ENCODE results near the gene ASAP2.

Gene ASAP2

GRCh38 chr2:9192712-9193111, 13.9 kb upstream of the ASAP2 start:
- H2BK120ac ChIP-seq (ENCODE audit: low read depth, low read length): no peak overlapping the region
- H2BK5ac ChIP-seq (ENCODE audit: low read length): no peak overlapping the region
- WGBS (ENCODE audit: extremely low coverage, insufficient coverage, low lambda C conversion rate): no CpG with 5 or more reads among the region's 3 CpGs
- H2BK15ac ChIP-seq (replicated peaks; ENCODE audit: low read depth): no peak overlapping the region
- DNase-seq: no peak
- H3K4me3 ChIP-seq (ENCODE audit: low read length): no peak overlapping the region
- H3K18ac ChIP-seq (ENCODE audit: low read length): no peak overlapping the region
- no peak overlapping the region for H3K56ac ChIP-seq (ENCODE audit: low read length)
- H3K4me1 ChIP-seq (ENCODE audit: control insufficient read depth, low read depth, low read length): no peaks in the 10 kb centered on the region
- H4K5ac ChIP-seq (ENCODE audit: low read length): no peak overlapping the region
- no peaks in the 10 kb centered on the region for H3K27me3 ChIP-seq (ENCODE audit: insufficient read depth, low read length, poor library complexity)
- H3K4me2 ChIP-seq (ENCODE audit: low read length): no peak overlapping the region
- no peak overlapping the region for H3K27ac ChIP-seq (ENCODE audit: low read depth, low read length)
- no peak overlapping the region for H4K8ac ChIP-seq (ENCODE audit: low read depth, low read length)
- H3K79me1 ChIP-seq (ENCODE audit: low read length): no peaks in the 10 kb centered on the region
- no peaks in the 10 kb centered on the region for H3K36me3 ChIP-seq (ENCODE audit: control insufficient read depth, insufficient read depth, low read length)
- H3K4ac ChIP-seq (ENCODE audit: low read depth, low read length): no peak overlapping the region
- H3K9ac ChIP-seq (ENCODE audit: low read length): no peak overlapping the region
- H2AK5ac ChIP-seq (ENCODE audit: low read length): no peak overlapping the region
- no peak overlapping the region for H3K23ac ChIP-seq (ENCODE audit: low read length)
- no peaks in the 10 kb centered on the region for H3K79me2 ChIP-seq (ENCODE audit: control insufficient read depth, insufficient read depth, low read length)

- H2BK5ac ChIP-seq (ENCODE audit: low read length): no peak overlapping the region
- no peaks in the 10 kb centered on the region for H3K79me1 ChIP-seq (ENCODE audit: low read length)
- no peak overlapping the region for H4K8ac ChIP-seq (ENCODE audit: low read depth, low read length)
- no peak overlapping the region for H4K5ac ChIP-seq (ENCODE audit: low read length)
- no peak overlapping the region for H2BK15ac ChIP-seq (replicated peaks; ENCODE audit: low read depth)
- H2AK5ac ChIP-seq (ENCODE audit: low read length): no peak overlapping the region
- H3K27ac ChIP-seq (ENCODE audit: low read depth, low read length): no peak overlapping the region
- no peaks in the 10 kb centered on the region for H3K79me2 ChIP-seq (ENCODE audit: control insufficient read depth, insufficient read depth, low read length)
- no peaks in the 10 kb centered on the region for H3K27me3 ChIP-seq (ENCODE audit: insufficient read depth, low read length, poor library complexity)
- H3K36me3 ChIP-seq (ENCODE audit: control insufficient read depth, insufficient read depth, low read length): no peaks in the 10 kb centered on the region
- no peak overlapping the region for H3K56ac ChIP-seq (ENCODE audit: low read length)
- no peak overlapping the region for H2BK120ac ChIP-seq (ENCODE audit: low read depth, low read length)
- H3K4me3 ChIP-seq (ENCODE audit: low read length): no peak overlapping the region
- no peak overlapping the region for H3K4me2 ChIP-seq (ENCODE audit: low read length)
- H3K4ac ChIP-seq (ENCODE audit: low read depth, low read length): no peak overlapping the region
- no peak overlapping the region for H3K18ac ChIP-seq (ENCODE audit: low read length)
- H3K4me1 ChIP-seq (ENCODE audit: control insufficient read depth, low read depth, low read length): no peaks in the 10 kb centered on the region
- H3K23ac ChIP-seq (ENCODE audit: low read length): no peak overlapping the region
- no peak for DNase-seq
- no peak overlapping the region for H3K9ac ChIP-seq (ENCODE audit: low read length)
Observed at GRCh38 chr2:9194352-9194751, 12.3 kb upstream of the ASAP2 start.

GRCh38 chr2:9196637-9197036, 10.0 kb upstream of the ASAP2 start:
- no peaks in the 10 kb centered on the region for H3K79me2 ChIP-seq (ENCODE audit: control insufficient read depth, insufficient read depth, low read length)
- H3K4me1 ChIP-seq (ENCODE audit: control insufficient read depth, low read depth, low read length): no peaks in the 10 kb centered on the region
- H3K9ac ChIP-seq (ENCODE audit: low read length): no peak overlapping the region
- no peak for DNase-seq
- H3K36me3 ChIP-seq (ENCODE audit: control insufficient read depth, insufficient read depth, low read length): no peaks in the 10 kb centered on the region
- no peak overlapping the region for H3K4me2 ChIP-seq (ENCODE audit: low read length)
- no peak overlapping the region for H3K23ac ChIP-seq (ENCODE audit: low read length)
- no CpG with 5 or more reads among the region's 3 CpGs for whole genome bisulfite sequencing (ENCODE audit: extremely low coverage, insufficient coverage, low lambda C conversion rate)
- no peak overlapping the region for H4K5ac ChIP-seq (ENCODE audit: low read length)
- no peak overlapping the region for H2BK5ac ChIP-seq (ENCODE audit: low read length)
- H3K56ac ChIP-seq (ENCODE audit: low read length): no peak overlapping the region
- H2BK15ac ChIP-seq (replicated peaks; ENCODE audit: low read depth): no peak overlapping the region
- no peak overlapping the region for H3K18ac ChIP-seq (ENCODE audit: low read length)
- no peak overlapping the region for H3K4ac ChIP-seq (ENCODE audit: low read depth, low read length)
- H4K8ac ChIP-seq (ENCODE audit: low read depth, low read length): no peak overlapping the region
- H3K79me1 ChIP-seq (ENCODE audit: low read length): no peaks in the 10 kb centered on the region
- H2AK5ac ChIP-seq (ENCODE audit: low read length): no peak overlapping the region
- H2BK120ac ChIP-seq (ENCODE audit: low read depth, low read length): no peak overlapping the region
- no peaks in the 10 kb centered on the region for H3K27me3 ChIP-seq (ENCODE audit: insufficient read depth, low read length, poor library complexity)
- no peak overlapping the region for H3K4me3 ChIP-seq (ENCODE audit: low read length)
- H3K27ac ChIP-seq (ENCODE audit: low read depth, low read length): no peak overlapping the region

GRCh38 chr2:9197916-9198315, 8.7 kb upstream of the ASAP2 start:
- H3K27me3 ChIP-seq (ENCODE audit: insufficient read depth, low read length, poor library complexity): no peaks in the 10 kb centered on the region
- H3K79me1 ChIP-seq (ENCODE audit: low read length): no peaks in the 10 kb centered on the region
- H3K27ac ChIP-seq (ENCODE audit: low read depth, low read length): no peak overlapping the region
- H2AK5ac ChIP-seq (ENCODE audit: low read length): no peak overlapping the region
- no peak overlapping the region for H2BK5ac ChIP-seq (ENCODE audit: low read length)
- no peak overlapping the region for H2BK120ac ChIP-seq (ENCODE audit: low read depth, low read length)
- H3K79me2 ChIP-seq (ENCODE audit: control insufficient read depth, insufficient read depth, low read length): no peaks in the 10 kb centered on the region
- H3K9ac ChIP-seq (ENCODE audit: low read length): no peak overlapping the region
- H3K36me3 ChIP-seq (ENCODE audit: control insufficient read depth, insufficient read depth, low read length): no peaks in the 10 kb centered on the region
- H3K4ac ChIP-seq (ENCODE audit: low read depth, low read length): no peak overlapping the region
- no peak overlapping the region for H3K56ac ChIP-seq (ENCODE audit: low read length)
- WGBS (ENCODE audit: extremely low coverage, insufficient coverage, low lambda C conversion rate): no CpG with 5 or more reads among the region's 5 CpGs
- no peak overlapping the region for H2BK15ac ChIP-seq (replicated peaks; ENCODE audit: low read depth)
- H3K4me1 ChIP-seq (ENCODE audit: control insufficient read depth, low read depth, low read length): no peaks in the 10 kb centered on the region
- no peak for DNase-seq
- no peak overlapping the region for H3K4me2 ChIP-seq (ENCODE audit: low read length)
- H4K5ac ChIP-seq (ENCODE audit: low read length): no peak overlapping the region
- H3K4me3 ChIP-seq (ENCODE audit: low read length): no peak overlapping the region
- no peak overlapping the region for H3K18ac ChIP-seq (ENCODE audit: low read length)
- H3K23ac ChIP-seq (ENCODE audit: low read length): no peak overlapping the region
- no peak overlapping the region for H4K8ac ChIP-seq (ENCODE audit: low read depth, low read length)

GRCh38 chr2:9199716-9200632, 6.6 kb upstream of the ASAP2 start:
- Histone ChIP-seq H2BK15ac (replicated peaks; ENCODE audit: low read depth) (no peak overlapping the region), H3K36me3 (ENCODE audit: control insufficient read depth, insufficient read depth, low read length) (no peaks in the 10 kb centered on the region), H3K27me3 (ENCODE audit: insufficient read depth, low read length, poor library complexity) (no peaks in the 10 kb centered on the region), H4K5ac (ENCODE audit: low read length) (no peak overlapping the region), H3K4ac (ENCODE audit: low read depth, low read length) (no peak overlapping the region), H2AK5ac (ENCODE audit: low read length) (no peak overlapping the region), H3K4me1 (ENCODE audit: control insufficient read depth, low read depth, low read length) (no peaks in the 10 kb centered on the region), H3K4me2 (ENCODE audit: low read length) (no peak overlapping the region), H3K56ac (ENCODE audit: low read length) (no peak overlapping the region), H3K79me2 (ENCODE audit: control insufficient read depth, insufficient read depth, low read length) (no peaks in the 10 kb centered on the region), H3K27ac (ENCODE audit: low read depth, low read length) (no peak overlapping the region), H2BK5ac (ENCODE audit: low read length) (no peak overlapping the region), H3K18ac (ENCODE audit: low read length) (no peak overlapping the region), H3K9ac (ENCODE audit: low read length) (no peak overlapping the region), H3K79me1 (ENCODE audit: low read length) (no peaks in the 10 kb centered on the region), H2BK120ac (ENCODE audit: low read depth, low read length) (no peak overlapping the region), H3K4me3 (ENCODE audit: low read length) (no peak overlapping the region), H4K8ac (ENCODE audit: low read depth, low read length) (no peak overlapping the region), H3K23ac (ENCODE audit: low read length) (no peak overlapping the region)
- DNase-seq: no peak
- WGBS (ENCODE audit: extremely low coverage, insufficient coverage, low lambda C conversion rate): no CpG with 5 or more reads among the region's 9 CpGs

DNA sequence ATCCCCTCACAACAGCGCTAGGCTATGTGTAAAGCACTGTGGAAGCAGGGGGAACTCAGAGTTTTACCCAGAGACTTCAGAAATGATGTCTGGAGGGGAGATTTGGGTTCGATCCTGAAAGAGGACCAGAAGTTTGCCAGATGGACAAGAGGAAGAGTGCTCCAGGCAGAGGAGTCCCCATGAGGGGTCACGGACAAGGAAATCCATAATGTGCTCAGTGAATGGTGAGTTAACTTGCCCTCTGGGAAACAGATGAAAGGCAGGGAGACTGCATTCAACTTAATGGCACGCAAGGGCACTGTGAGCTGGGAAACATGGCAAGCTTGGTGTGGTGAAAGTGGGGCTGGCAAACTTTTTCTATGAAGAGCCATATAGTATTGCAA, 6.0 kb upstream of the ASAP2 start:
- Histone ChIP-seq H3K4me3 (ENCODE audit: low read length) (no peak overlapping the region), H3K36me3 (ENCODE audit: control insufficient read depth, insufficient read depth, low read length) (no peaks in the 10 kb centered on the region), H4K8ac (ENCODE audit: low read depth, low read length) (no peak overlapping the region), H4K5ac (ENCODE audit: low read length) (no peak overlapping the region), H3K79me1 (ENCODE audit: low read length) (no peaks in the 10 kb centered on the region), H2AK5ac (ENCODE audit: low read length) (no peak overlapping the region), H2BK120ac (ENCODE audit: low read depth, low read length) (no peak overlapping the region), H3K4me2 (ENCODE audit: low read length) (no peak overlapping the region), H3K4me1 (ENCODE audit: control insufficient read depth, low read depth, low read length) (no peaks in the 10 kb centered on the region), H3K18ac (ENCODE audit: low read length) (no peak overlapping the region), H3K9ac (ENCODE audit: low read length) (no peak overlapping the region), H3K56ac (ENCODE audit: low read length) (no peak overlapping the region), H3K23ac (ENCODE audit: low read length) (no peak overlapping the region), H3K27me3 (ENCODE audit: insufficient read depth, low read length, poor library complexity) (no peaks in the 10 kb centered on the region), H2BK5ac (ENCODE audit: low read length) (no peak overlapping the region), H3K4ac (ENCODE audit: low read depth, low read length) (no peak overlapping the region), H3K27ac (ENCODE audit: low read depth, low read length) (no peak overlapping the region), H3K79me2 (ENCODE audit: control insufficient read depth, insufficient read depth, low read length) (no peaks in the 10 kb centered on the region), H2BK15ac (replicated peaks; ENCODE audit: low read depth) (no peak overlapping the region)
- no peak for DNase-seq
- WGBS (ENCODE audit: extremely low coverage, insufficient coverage, low lambda C conversion rate): no CpG with 5 or more reads among the region's 4 CpGs

Data from mesendoderm (in vitro differentiated cells).